GM19397 (cell line): ENCODE results near the gene SLC4A3.

Source experiments
- ATAC-seq: cut with Tn5 transposase; IDR thresholded peaks from one replicate; pipeline ENCODE4 v1.9.1; 2021; ENCODE audit warnings: mild to moderate bottlenecking, moderate library complexity; ENCODE audit not compliant: unreplicated experiment

SLC4A3 gene

DNA sequence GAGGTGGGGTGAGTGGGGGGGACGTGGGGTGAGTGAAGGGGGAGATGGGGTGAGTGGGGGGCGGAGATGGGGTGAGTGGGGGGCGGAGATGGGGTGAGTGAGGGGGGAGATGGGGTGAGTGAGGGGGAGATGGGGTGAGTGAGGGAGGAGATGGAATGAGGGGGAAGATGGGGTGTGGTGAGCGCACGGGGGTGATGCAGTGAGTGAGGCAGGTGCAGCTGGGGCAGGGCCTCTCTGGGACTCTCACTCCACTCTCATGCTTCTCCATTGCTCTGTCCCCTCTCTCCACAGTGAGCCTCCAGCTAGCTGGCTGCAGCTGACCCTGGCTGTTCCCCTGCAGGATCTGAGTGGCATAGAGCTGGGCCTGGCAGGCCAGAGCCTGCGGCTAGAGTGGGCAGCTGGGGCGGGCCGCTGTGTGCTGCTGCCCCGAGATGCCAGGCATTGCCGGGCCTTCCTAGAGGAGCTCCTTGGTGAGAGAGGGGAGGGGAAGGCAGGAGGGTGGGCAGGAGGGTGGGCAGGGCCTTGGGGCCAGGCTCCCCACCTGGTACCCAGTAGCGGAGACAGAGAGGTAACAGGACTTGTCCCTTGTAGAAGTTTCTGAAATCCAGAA is 13.9 kb upstream of the SLC4A3 start:
- ATAC-seq = no peak

DNA sequence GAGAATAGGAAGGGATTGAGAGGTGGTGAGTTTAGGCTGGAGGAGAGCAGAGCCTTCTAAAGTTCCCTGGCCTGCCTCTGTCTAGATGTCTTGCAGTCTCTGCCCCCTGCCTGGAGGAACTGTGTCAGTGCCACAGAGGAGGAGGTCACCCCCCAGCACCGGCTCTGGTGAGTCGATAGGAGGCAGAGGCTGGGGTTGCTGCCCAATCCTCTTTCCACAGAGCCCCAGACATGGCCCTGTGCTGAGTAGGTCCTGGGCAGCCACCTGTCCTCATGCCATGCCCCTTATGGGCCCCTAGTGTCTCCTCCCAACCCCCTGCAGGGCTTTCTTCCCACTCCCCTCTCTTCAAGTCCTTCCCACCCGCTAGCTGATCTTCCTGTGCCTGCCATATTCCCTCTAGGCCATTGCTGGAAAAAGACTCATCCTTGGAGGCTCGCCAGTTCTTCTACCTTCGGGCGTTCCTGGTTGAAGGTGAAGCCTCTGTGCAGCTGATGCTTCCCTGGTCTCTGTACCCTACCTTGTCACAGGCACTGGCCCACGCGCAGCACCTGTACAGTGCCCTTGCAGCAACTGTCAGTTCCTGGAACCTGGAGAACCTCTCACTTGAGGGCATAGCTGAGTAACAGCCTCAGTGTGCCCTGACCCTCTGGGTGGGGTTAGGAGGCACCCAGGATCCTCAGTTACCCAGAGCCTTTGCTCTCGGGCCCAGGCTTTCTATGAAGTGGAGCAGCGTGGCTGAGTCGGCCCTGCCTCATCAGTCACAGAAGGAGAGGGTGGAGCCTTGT is 13.2 kb upstream of the SLC4A3 start:
- no peak for ATAC-seq

DNA sequence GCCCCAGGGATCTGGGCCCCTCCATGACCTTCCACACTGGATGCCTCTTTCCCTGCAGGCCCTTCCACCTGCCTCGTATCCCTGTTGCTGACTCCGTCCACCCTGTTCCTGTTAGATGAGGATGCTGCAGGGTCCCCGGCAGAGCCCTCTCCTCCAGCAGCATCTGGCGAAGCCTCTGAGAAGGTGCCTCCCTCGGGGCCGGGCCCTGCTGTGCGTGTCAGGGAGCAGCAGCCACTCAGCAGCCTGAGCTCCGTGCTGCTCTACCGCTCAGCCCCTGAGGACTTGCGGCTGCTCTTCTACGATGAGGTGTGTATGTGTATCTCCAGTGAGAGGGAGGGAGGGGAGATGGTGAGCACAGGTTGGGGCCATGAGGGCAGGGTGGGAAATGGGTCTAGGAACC is 12.4 kb upstream of the SLC4A3 start:
- ATAC-seq = no peak

DNA sequence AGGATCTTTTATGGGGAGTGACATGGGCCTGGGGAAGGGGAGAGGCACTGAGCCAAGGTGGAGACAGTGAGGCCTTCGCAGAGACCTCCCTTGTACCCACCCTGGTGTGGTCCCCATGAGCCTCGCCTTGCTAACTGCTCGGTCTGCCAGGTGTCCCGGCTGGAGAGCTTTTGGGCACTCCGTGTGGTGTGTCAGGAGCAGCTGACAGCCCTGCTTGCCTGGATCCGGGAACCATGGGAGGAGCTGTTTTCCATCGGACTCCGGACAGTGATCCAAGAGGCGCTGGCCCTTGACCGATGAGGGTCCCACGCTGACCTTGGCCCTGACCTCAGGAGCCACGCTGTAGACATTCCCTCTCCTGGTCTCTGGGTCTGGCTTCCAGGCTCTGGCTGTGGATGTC is 11.5 kb upstream of the SLC4A3 start:
- ATAC-seq = no peak

DNA sequence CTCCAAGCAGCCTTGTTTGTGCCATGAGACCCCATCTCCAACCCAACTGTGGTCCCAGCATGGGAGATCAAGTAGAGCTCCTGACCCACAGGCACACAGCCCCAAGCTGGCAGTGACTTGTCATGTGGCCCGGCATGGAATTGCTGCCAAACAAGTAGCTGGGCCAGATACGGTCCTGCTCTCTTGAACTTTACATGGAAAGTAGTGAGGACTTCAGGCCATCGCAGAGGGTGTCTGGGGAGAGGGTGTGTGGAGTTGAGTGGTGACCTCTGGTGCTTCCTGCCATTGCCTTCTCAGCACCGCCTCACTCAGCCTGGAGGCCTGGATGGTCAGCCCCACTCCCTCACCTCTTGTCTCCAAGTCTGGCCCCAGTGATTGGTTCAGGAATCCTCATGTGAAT is 10.9 kb upstream of the SLC4A3 start:
- ATAC-seq = no peak

DNA sequence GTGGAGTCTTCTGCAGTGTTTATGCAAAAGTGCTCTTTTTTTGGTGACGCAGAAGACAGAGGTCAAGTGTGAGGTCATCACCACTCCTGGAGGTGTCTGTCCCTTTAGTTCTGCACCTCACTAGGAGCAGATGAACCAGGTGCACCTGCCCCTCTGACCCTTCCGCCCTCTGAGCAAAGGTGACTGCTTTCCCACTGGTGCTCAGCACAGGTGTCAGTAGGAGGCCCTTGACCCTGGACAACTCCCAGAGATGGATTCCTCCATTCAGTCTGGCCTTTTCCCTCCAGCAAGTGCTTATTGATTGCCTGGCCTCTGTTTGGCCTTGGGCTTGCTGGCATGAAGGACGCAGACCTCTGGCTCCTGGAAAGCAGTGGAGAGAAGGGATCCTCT is 8.7 kb upstream of the SLC4A3 start:
- no peak for ATAC-seq

DNA sequence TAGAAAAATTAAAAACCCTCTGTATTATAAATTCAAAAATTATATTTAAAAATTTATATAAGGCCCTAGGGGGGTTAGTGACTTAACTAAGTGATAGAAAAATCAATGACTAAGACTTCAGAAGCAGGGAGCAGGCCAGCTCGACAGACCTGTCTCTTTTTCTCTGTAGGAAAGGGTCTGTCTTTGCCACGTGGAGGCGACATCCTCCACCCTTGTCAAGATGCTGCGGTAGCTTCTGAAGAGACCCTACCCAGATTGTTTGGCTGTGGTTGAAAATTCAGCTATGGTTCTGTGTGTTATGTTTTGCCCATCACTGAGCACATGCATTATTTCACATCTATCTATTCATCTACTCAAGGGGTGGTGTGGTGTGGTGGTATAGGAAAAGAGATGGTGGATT is 8.2 kb upstream of the SLC4A3 start:
- no peak for ATAC-seq

DNA sequence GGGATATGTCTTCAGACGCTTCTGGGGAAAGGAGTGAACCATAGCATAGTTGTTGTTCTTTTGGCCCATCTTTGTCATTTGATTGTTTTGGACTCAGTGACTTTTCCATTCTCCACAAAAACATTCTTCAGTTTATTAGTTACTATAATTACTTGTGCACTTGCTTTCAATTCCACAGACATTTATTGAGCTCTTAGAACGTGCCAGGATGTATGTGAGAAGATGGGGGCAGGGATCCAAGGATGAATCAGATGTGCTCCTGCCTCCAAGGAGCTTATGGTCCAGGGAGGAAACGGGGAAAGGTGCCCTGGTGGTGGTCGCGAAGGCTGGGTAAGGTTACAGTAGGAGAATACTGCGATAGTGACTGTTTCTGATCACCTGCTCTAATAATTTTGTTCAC is 6.9 kb upstream of the SLC4A3 start:
- ATAC-seq = no peak

DNA sequence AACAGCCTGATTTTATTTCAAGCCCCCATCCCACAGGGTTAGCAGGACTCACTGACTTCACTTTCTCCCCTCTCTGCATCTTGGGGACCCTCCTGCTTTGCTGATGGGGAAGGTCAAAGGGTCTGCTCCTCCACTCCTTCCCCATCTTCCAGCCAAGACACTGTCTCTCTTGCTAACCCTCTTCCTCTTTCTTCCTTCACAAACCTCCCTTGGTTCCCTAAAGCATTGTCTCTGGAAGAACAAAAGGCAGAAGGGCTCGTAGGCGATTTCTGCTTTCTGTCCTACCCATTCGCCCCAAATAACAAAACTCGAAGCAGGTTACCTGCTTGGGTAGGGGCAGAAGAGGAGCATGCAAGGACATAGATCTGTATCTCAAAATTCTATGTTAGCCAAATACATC is 5.5 kb upstream of the SLC4A3 start:
- ATAC-seq = no peak

DNA sequence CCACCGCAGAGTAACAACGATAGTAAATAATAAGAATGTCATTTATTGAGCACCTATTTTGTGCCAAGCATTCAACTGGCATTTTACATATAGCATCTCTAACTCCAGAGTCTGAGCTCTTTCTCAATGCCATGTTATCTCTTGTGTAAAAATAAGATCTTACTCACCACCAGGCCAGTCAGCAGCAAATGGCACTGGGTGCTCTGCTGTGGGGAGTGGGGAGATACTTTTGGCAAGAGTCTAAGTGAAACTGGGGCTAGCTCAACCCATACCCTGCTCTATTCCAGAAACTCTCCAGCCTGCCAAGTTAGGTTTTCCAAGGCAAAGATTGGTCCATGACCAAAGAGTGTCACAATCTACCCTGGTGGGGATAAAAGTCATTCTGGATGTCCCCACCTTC is 5.0 kb upstream of the SLC4A3 start:
- no peak for ATAC-seq

DNA sequence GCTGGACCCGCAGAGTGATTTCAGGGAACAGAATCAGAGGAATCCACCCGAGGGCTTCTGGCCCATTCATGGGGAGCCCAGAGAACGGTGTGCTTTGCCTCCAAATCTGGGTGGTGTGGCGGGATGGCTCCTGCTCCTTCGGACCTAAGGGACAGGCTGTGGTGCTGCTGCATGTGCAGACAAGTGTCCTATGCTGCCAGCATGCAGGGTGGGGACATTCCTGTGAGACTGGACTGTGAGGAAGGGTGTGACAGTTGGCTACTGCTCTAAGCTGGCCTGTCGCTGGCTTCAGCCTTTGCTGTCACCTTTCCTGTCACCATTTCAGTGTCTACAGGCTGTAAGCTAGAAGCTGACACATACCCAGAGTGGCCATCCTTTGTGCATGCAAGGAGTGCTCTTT is 2.9 kb upstream of the SLC4A3 start:
- no peak for ATAC-seq

DNA sequence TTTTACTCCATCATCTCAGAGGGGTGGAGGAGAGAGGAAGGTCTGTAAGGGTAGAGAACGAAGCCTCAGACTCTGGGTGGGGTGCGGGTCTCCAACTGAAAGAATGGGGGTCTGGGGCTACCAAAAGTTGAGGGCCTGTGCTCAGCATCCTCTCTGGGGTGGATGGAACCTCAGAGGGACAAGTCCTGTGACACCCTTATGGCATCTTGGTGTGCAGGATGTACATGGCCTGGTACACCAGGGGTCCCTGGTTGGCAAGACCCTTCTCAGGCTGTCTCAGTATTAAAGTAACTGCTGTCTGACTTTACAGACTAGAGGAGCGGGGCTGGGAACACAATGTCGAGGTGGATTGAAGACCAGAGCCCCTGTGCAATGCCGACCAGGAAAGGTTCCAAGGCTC is 2.3 kb upstream of the SLC4A3 start:
- no peak for ATAC-seq

DNA sequence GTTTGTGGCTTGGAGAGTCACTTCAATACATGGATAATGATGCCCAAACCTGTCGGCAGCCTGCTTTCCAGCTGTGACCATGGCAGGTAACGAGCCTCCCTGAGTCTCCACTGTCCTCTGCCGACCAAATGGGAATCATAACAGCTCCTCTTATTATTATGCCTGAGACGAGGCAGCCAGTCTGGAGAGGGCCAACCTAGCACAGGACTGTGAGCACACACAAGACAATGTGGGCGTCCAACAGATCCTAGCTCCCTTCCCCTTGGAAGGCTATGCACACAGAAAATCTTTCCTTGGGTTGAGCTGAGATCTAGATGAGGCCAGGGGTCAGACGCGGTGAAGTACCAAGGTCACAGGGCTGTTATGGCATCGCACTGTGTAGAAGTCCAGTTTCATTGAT is 890 bp upstream of the SLC4A3 start:
- ATAC-seq = no peak

DNA sequence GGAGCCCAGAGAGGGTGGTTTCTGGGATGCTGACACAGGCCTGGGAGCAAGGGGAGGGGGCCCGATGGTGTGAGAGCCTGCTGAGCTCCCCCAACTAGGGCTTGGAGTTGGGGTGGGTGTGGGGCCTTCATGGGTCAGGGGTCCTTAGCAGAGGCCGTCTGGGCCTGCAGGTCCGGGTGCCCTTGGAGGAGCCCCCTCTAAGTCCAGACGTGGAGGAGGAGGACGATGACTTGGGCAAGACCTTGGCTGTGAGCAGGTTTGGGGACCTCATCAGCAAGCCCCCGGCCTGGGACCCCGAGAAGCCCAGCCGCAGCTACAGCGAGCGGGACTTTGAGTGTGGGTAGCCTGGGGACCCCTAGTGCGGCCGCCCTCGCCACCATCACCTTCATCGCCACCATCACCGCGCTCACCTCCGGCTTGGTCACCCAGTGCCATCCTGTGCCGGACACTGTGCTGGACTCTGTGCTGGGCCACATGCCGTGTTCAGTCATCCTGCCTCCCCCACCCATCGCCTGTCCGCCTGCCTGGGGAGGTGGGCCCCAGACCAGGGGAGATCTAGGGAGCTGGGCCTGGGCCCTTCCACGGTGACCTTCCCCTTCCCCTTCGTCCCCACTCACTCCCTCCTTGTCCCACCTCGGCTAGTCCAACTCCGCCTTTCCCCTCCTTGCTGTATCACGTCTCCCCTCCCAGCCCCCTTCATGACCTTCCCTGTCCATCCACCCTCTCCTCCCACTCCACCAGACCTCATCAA is 980 bp downstream of the SLC4A3 start:
- ATAC-seq = no peak

DNA sequence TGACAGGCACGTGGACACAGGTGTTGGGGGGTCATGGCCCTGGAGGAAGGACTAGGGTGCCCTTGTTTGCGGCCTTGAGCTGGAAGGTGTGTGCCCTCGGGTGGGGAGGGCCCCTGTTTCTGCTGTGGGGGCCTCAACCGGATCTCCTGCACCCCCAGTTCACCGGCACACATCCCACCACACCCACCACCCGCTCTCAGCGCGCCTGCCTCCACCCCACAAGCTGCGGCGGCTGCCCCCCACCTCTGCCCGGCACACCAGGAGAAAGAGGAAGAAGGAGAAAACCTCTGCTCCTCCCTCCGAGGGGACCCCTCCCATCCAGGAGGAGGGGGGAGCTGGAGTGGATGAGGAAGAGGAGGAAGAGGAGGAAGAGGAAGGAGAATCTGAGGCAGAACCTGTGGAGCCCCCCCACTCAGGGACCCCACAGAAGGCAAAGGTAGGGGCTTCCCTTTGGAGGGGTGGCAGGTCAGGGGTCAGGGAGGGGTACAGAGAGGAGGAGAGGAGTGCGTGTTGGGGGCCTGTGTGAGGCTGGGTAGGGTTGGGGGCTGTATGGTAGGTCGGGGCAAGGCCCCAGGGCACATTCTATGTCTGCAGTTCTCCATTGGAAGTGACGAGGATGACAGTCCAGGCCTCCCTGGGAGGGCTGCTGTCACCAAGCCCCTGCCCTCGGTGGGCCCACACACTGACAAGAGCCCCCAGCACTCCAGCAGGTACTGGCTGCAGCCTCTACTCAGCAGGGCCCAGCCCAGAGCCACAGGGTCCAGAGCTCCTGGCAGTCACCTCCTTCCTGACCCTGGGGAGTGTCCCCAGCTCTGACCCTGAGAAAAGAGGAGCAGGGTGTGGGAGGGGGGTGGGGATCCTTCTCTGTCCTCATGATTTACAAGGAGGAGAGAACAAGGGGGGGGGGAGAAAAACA is 1.8 kb downstream of the SLC4A3 start:
- no peak for ATAC-seq

DNA sequence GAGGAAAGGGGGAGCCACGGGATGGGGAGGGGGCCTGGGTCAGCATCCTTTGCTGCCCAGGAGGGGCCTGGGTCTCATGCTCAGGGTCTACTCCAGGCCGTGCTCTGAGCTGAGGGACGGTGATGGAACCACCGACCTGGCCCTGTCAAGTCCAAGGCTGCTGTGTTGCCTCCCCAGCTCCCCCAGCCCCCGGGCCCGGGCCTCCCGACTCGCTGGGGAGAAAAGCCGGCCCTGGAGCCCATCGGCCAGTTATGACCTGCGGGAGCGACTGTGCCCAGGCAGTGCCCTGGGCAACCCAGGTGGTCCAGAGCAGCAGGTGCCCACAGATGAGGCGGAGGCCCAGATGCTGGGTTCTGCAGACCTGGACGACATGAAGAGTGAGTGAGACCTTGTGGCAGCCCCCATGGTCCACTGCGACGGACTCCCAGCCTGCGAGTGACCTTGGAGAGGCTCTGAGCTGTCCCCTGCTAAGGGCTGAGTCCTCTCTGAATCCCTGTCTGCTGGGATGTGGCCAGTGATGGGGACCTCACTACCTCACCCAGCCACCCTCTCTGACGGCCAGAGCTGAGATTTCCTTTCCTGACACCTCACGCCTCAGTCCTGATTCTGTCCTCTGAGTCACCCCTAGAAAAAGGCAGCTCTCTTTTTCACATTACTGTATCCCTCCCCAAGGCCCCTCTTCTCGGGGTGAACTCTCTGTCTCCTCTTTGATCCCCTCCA is 2.7 kb downstream of the SLC4A3 start:
- ATAC-seq = no peak

DNA sequence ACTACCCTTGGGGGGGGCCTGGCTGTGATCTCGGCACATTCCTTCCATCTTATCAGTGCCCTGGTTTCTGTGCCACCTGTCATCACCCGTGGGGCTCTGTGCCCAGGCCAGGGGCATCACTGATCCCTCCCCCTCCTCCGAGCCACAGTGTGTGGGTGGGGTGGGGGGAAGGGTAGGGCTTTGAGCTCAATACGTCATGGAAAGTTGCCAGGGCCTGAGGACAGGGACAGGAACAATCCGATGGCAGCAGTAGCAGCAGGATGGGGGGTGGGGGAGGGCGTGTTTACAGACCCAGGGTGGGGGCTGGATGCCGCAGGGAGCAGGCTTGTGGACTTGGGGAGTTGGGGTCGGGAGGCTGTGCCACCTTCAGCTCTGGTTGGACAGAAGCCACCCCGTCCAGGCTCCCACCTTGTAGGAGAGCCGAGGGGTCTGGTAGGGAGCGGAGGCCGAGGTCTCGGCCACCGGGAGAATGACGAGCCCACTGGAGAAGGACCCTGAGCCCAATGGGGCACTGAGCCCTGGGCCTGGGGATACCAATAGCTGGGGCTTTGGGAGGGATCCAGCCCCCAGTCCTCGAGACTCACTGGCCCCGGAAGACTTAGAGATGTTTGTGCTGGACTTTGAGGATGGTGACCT is 3.5 kb downstream of the SLC4A3 start:
- no peak for ATAC-seq

DNA sequence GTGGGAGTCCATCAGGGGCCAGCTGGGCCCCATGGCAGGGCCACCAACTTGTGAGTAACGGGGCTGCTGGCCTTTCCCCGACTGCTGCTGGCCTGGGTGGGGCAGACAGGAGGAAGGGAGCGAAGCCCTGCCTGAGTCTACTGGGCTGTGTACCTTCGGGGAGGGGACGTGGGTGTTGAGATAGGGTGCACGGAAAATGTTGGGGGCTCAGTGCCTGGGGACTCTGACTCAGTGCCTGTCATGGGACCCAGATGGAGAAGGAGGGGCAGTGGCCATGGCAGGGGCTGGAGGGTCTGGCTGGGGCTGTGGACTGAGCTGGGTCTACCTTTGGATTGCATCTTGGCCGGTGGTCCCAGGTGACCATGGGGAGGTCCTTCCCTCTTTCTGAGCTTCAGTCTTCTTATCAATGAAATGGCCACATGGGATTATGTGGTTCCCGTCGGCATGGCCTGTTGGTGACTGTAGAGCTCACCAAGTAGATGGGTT is 4.0 kb downstream of the SLC4A3 start:
- ATAC-seq = no peak

DNA sequence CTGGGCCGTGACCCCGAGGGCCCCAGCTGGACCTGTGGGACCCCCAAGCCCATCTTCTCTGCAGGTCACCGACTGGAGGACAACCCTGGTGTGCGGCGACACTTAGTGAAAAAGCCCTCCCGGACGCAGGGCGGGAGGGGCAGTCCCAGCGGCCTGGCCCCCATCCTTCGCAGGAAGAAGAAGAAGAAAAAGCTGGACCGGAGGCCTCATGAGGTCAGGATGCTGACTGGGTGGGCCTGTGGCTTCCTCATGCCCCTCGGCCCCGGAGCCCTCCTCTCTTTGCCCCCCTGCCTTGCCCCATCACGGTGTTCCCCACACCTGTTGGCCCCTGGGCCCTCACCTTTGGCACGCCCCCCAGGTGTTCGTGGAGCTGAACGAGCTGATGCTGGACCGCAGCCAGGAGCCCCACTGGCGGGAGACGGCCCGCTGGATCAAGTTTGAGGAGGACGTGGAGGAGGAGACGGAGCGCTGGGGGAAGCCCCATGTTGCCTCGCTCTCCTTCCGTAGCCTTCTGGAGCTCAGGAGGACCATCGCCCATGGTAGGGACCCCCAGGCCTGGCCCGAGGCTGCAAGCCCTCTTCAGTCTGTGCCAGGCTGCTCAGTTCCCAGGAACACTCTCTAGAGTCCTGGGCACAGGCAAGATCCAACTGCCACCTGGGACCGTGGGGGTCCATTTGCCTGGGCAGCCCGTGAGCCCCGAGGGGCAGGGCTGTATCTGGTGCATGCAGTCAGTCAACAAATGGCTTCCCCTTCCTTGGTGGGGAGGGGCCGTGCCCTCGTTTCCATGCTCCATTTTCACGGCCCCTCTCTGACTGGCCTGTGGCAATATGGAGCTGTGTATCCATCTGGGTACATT is 4.7 kb downstream of the SLC4A3 start:
- no peak for ATAC-seq
